HepG2 (cell line): Measurements from ENCODE around the gene TAF8. TPM values are rescaled to one million over a fixed set of nuclear protein-coding genes. Genes with fewer than 3 reads are reported as not detected.

ENCODE experiments used
- ATAC-seq: fragments of 200-7000 bp; cut with Tn5 transposase; 3 replicates; pipeline ENCODE4 v1.9.1; 2020; ENCODE audit warnings: mild to moderate bottlenecking, moderate library complexity
- BruUV-seq: library from RNA; stranded (reverse); fragments of 400-500 nt; replicated peaks from 2 replicates; lab custom pipeline; 2021; lab: Mats Ljungman, UMichigan
- CTCF ChIA-PET: fragments of 300-600 bp; formaldehyde crosslinking; extraction: SDS; loops from one replicate; lab custom pipeline; 2021; ENCODE audit warnings: low total read pairs, inconsistent platforms, low intra/inter-chr PET ratio; lab: Yijun Ruan, JAX
- POLR2A ChIA-PET: fragments of 350-600 bp; sonication (Branson Sonifier 250); formaldehyde crosslinking; loops from one replicate; lab custom pipeline; 2020; ENCODE audit warnings: antibody characterized with exemption, inconsistent platforms; lab: Yijun Ruan, JAX
- DNase-seq: peaks from one replicate; pipeline ENCODE4 v3.0.0-alpha.2; 2015; ENCODE audit warnings: low spot score
- FAIRE-seq: peaks from 3 replicates; lab custom pipeline; 2011; peaks lifted over from hg19 to GRCh38; lab: Jason Lieb, UNC
- H2AFZ ChIP-seq: one replicate; pipeline ENCODE4 v1.6.1; 2011; ENCODE audit warnings: low read length, inconsistent platforms
- H3K27ac ChIP-seq: fragments of 300-600 bp; 3 replicates; pipeline ENCODE4 v1.8.0; 2011; ENCODE audit warnings: mixed run types, mild to moderate bottlenecking, mixed read lengths, low read length, inconsistent platforms; ENCODE audit not compliant: insufficient read depth; ENCODE audit errors: extremely low read length
- H3K27me3 ChIP-seq, 2 experiments: fragments of 200-600 bp in 1 of 2; 2 replicates in 1 of 2; 3 replicates in 1 of 2; pipeline versions ENCODE4 v1.6.0 to v1.8.0; 2011; ENCODE audit warnings: low read length in 2 of 2, mild to moderate bottlenecking in 2 of 2, moderate library complexity in 2 of 2, inconsistent platforms in 1 of 2; ENCODE audit not compliant: insufficient read depth in 2 of 2, control insufficient read depth in 1 of 2
- H3K36me3 ChIP-seq, 2 experiments: fragments of 200-600 bp in 1 of 2; replicated peaks in 1 of 2; 2 replicates in 1 of 2; 3 replicates in 1 of 2; pipeline versions ENCODE4 v1.5.1 to v1.8.0; 2011; ENCODE audit warnings: low read length in 2 of 2, inconsistent platforms in 1 of 2; ENCODE audit not compliant: insufficient read depth in 2 of 2, control insufficient read depth in 1 of 2
- H3K4me1 ChIP-seq: 2 replicates; pipeline ENCODE4 v1.5.1; 2012; ENCODE audit warnings: low read length, inconsistent platforms; ENCODE audit not compliant: insufficient read depth
- H3K4me2 ChIP-seq: 2 replicates; pipeline ENCODE4 v1.6.0; 2011; ENCODE audit warnings: low read depth, low read length, inconsistent platforms
- H3K4me3 ChIP-seq, 3 experiments: fragments of 200-600 bp in 1 of 3; sonication (generic), shearing (Covaris generic) in 1 of 3; replicated peaks in 1 of 3; 2 replicates each; pipeline ENCODE4 v1.5.1; 2011 to 2016; ENCODE audit warnings: low read length in 3 of 3, inconsistent platforms in 2 of 3, low read depth in 2 of 3, mild to moderate bottlenecking in 2 of 3, control low read depth in 1 of 3, mixed read lengths in 1 of 3; ENCODE audit not compliant: insufficient read depth in 1 of 3
- H3K79me2 ChIP-seq: one replicate; pipeline ENCODE4 v1.6.1; 2011; ENCODE audit warnings: low read length, inconsistent platforms; ENCODE audit not compliant: insufficient read depth
- H3K9ac ChIP-seq: 2 replicates; pipeline ENCODE4 v1.6.0; 2011; ENCODE audit warnings: mild to moderate bottlenecking, low read depth, low read length, inconsistent platforms; ENCODE audit not compliant: insufficient read depth
- H3K9me3 ChIP-seq: 2 replicates; pipeline ENCODE4 v1.5.1; 2012; ENCODE audit warnings: mild to moderate bottlenecking, low read length
- H4K20me1 ChIP-seq: 2 replicates; pipeline ENCODE4 v1.6.0; 2011; ENCODE audit warnings: inconsistent platforms, mild to moderate bottlenecking, low read length, moderate library complexity; ENCODE audit not compliant: insufficient read depth
- MAFF ChIP-seq: IDR thresholded peaks from 2 replicates; pipeline ENCODE4 v1.6.1; 2011; ENCODE audit warnings: low read depth, low read length, improper control_type of control experiment
- MAFK ChIP-seq, 2 experiments: IDR thresholded peaks in 1 of 2; conservative IDR thresholded peaks in 1 of 2; 2 replicates each; pipeline ENCODE4 v1.6.1; 2011; ENCODE audit warnings: improper control_type of control experiment in 2 of 2, low read length in 2 of 2
- MIXL1 ChIP-seq: IDR thresholded peaks from 2 replicates; pipeline ENCODE4 v1.6.1; 2016
- TP53 ChIP-seq: sonication (generic); formaldehyde crosslinking; conservative IDR thresholded peaks from 2 replicates; pipeline ENCODE4 v1.4.0; 2020; ENCODE audit warnings: missing genetic modification reagents
- WGBS: methylation state at CpG from one replicate; pipeline ENCODE4 v1.1.6; 2017; ENCODE audit warnings: low lambda C conversion rate; 5-methylcytosine and 5-hydroxymethylcytosine counted together
- in situ Hi-C: cut with HindIII; loops from 2 replicates; pipeline ENCODE4 v1.10.0; 2017; ENCODE audit warnings: low pct_unique_long_range_greater_than_20kb; ENCODE audit not compliant: extremely low pct_ligation_motif_present
- intact Hi-C: fragments of 100-400 bp; cut with micrococcal nuclease; formaldehyde crosslinking; loops from one replicate; pipeline ENCODE4 v1.10.0; 2022; ENCODE audit not compliant: unreplicated experiment
- polyA plus RNA-seq, 8 experiments: library from polyadenylated mRNA; depleted of rRNA in 3 of 8; stranded (reverse) in 7 of 8; unstranded in 1 of 8; fragments of >200 nt; fragmentation: Illumina TruSeq in 4 of 8; extraction: Trizol in 4 of 8; gene quantifications; 2 replicates each; pipeline versions ENCODE4 v1.2.1 to v1.2.3, GENCODE V29; 2011 to 2016; ENCODE audit warnings: low read depth in 4 of 8, missing spikeins in 1 of 8, mixed read lengths in 1 of 8; ENCODE audit not compliant: insufficient read depth in 1 of 8
- total RNA-seq, 5 experiments: library from RNA; depleted of rRNA; stranded (reverse); fragments of >200 nt; fragmentation: Illumina TruSeq; extraction: Trizol; gene quantifications; 2 replicates each; pipeline ENCODE4 v1.2.3, GENCODE V29; 2016; ENCODE audit warnings: low read depth in 1 of 5
- TF ChIP-seq, protein P1 (sequence below): sonication (generic); formaldehyde crosslinking; IDR thresholded peaks from 2 replicates; pipeline ENCODE4 v1.4.0; 2020; ENCODE audit warnings: missing genetic modification reagents

TAF8 gene
- total and polyA plus RNA-seq, 2 of the 13 experiments (the other 11 are each of a cell fraction or from before 2014, with no cell fraction given) = 25.2 to 25.8 TPM

DNA sequence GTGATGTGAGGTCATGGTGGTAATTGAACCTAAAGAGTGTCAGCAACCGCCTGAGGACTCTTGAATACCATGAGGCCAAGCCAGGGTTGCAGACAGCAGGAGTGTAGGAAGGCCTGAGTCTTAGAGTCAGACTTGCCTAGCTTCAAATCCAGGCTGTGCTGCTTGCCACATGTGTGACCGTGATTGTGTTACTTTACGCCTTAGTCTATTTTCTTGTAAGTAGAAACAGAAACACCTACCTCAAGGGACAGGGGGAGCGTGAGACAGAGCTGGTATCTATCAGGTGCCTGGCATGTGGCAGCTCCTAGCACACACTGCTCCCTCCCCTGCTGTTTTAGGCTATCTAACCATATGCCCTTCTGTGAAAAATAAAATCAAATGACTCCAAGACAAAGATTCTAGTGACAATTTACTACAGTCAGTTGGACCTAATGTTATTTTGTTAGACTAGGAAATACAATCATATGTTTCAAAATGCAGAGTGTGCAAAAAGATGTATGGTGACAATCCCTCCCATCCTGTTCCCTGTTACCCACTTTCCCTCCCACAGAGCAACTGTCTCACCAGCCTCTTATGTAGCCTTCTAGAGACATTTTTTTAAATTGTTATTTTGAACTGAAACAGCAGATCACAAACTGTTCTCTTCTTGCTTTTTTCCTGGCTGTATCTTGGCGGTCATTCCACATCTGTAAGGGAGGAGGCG, 21.7 kb downstream of the TAF8 start:
- H4K20me1 ChIP-seq = no peaks in the 10 kb centered on the region
- no peak overlapping the region for H3K9ac ChIP-seq
- H3K9me3 ChIP-seq = no peaks in the 10 kb centered on the region
- no peak overlapping the region for H2AFZ ChIP-seq
- FAIRE-seq = no peak
- no peak overlapping the region for H3K4me3 ChIP-seq
- H3K79me2 ChIP-seq = no peaks in the 10 kb centered on the region
- H3K27me3 ChIP-seq = no peaks in the 10 kb centered on the region
- ATAC-seq = no peak
- POLR2A ChIA-PET = no interaction called here
- no peak overlapping the region for H3K4me2 ChIP-seq
- no peaks in the 10 kb centered on the region for H3K4me1 ChIP-seq
- in situ Hi-C loops (no loop called here), intact Hi-C loops (no loop called here)
- 84% methylated on average over 6 of the region's 6 CpGs for WGBS
- H3K27ac ChIP-seq = no peak overlapping the region
- DNase-seq = no peak
- no TSS peak for BruUV-seq
- H3K36me3 ChIP-seq = peaks cover 18 to 66% of the 10 kb centered on the region in 2 experiments
- TF ChIP-seq MAFK (conservative IDR thresholded peaks at IDR 0.05 in 1 of 2, IDR thresholded peaks at IDR 0.05 in 1 of 2; ENCODE audit: low read length in 2 of 2) (peak; percentile 57 to 68; a peak in 2 of 4 replicates), TP53 (CRISPR knock-in tag) (no peak), MIXL1 (CRISPR knock-in tag) (no peak), MAFF (peak; percentile 55)
- TF ChIP-seq, all 625 proteins: peak for 2
- CTCF ChIA-PET = interaction anchor here (2.2 kb wide), 1 partner anchor 94 kb away, joined by 7 read pairs; no protein-coding TSS in a partner anchor

- no peak for FAIRE-seq
- no peak overlapping the region for H3K9ac ChIP-seq
- H3K79me2 ChIP-seq = no peaks in the 10 kb centered on the region
- DNase-seq = no peak
- H4K20me1 ChIP-seq = no peaks in the 10 kb centered on the region
- H3K9me3 ChIP-seq = no peaks in the 10 kb centered on the region
- H3K4me2 ChIP-seq = no peak overlapping the region
- ChIA-PET CTCF (interaction anchor here (2.2 kb wide), 1 partner anchor 93 kb away, joined by 7 read pairs; no protein-coding TSS in a partner anchor), POLR2A (no interaction called here)
- 84% methylated on average over 2 of the region's 2 CpGs for WGBS
- peaks cover 16 to 65% of the 10 kb centered on the region in 2 experiments for H3K36me3 ChIP-seq
- no peak overlapping the region for H3K27ac ChIP-seq
- no peaks in the 10 kb centered on the region for H3K4me1 ChIP-seq
- no peak for ATAC-seq
- H3K27me3 ChIP-seq = no peaks in the 10 kb centered on the region
- H3K4me3 ChIP-seq = no peak overlapping the region
- intact Hi-C loops = no loop called here
- H2AFZ ChIP-seq = no peak overlapping the region
- in situ Hi-C loops = no loop called here
- BruUV-seq = no TSS peak
- TF ChIP-seq, protein P1, sequence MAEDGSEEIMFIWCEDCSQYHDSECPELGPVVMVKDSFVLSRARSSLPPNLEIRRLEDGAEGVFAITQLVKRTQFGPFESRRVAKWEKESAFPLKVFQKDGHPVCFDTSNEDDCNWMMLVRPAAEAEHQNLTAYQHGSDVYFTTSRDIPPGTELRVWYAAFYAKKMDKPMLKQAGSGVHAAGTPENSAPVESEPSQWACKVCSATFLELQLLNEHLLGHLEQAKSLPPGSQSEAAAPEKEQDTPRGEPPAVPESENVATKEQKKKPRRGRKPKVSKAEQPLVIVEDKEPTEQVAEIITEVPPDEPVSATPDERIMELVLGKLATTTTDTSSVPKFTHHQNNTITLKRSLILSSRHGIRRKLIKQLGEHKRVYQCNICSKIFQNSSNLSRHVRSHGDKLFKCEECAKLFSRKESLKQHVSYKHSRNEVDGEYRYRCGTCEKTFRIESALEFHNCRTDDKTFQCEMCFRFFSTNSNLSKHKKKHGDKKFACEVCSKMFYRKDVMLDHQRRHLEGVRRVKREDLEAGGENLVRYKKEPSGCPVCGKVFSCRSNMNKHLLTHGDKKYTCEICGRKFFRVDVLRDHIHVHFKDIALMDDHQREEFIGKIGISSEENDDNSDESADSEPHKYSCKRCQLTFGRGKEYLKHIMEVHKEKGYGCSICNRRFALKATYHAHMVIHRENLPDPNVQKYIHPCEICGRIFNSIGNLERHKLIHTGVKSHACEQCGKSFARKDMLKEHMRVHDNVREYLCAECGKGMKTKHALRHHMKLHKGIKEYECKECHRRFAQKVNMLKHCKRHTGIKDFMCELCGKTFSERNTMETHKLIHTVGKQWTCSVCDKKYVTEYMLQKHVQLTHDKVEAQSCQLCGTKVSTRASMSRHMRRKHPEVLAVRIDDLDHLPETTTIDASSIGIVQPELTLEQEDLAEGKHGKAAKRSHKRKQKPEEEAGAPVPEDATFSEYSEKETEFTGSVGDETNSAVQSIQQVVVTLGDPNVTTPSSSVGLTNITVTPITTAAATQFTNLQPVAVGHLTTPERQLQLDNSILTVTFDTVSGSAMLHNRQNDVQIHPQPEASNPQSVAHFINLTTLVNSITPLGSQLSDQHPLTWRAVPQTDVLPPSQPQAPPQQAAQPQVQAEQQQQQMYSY (CRISPR knock-in tag) = no peak
Measured at GRCh38 chr6:42073287-42073686, 23.0 kb downstream of the TAF8 start.
